Activated CD8-positive, alpha-beta memory T cell treated with anti-CD3 and anti-CD28 coated beads, Interleukin-2, amount 50 U/mL, for 1 hour (primary cell): ENCODE measurements around the gene DHRS3.
"Not testable (repeated sequence)": the region's sequence is repeated elsewhere in the genome, so short reads cannot be mapped to it uniquely, and the experiment has no call there.

Source experiments
- DNase-seq: peaks from one replicate; pipeline ENCODE4 v3.0.0-alpha.2; 2020; ENCODE audit errors: extremely low read depth

DHRS3 gene

GRCh38 chr1:12577020-12577419 lies 41.0 kb downstream of the DHRS3 start:
- no peak for DNase-seq

GRCh38 chr1:12574757-12575139 lies 43.3 kb downstream of the DHRS3 start:
- DNase-seq, result no peak

GRCh38 chr1:12573015-12573825 lies 44.8 kb downstream of the DHRS3 start:
- no peak for DNase-seq

- DNase-seq, result no peak
Observed at GRCh38 chr1:12572522-12572921, 45.5 kb downstream of the DHRS3 start.

- DNase-seq, result no peak
Observed at GRCh38 chr1:12570291-12570690, 47.7 kb downstream of the DHRS3 start.

GRCh38 chr1:12568009-12568767 lies 49.8 kb downstream of the DHRS3 start:
- DNase-seq, result no peak

GRCh38 chr1:12567288-12567819 lies 50.7 kb downstream of the DHRS3 start:
- DNase-seq, result no peak

GRCh38 chr1:12566484-12567287 lies 51.3 kb downstream of the DHRS3 start:
- no peak for DNase-seq

- no peak for DNase-seq
Observed at GRCh38 chr1:12565966-12566352, 52.1 kb downstream of the DHRS3 start.

- no peak for DNase-seq
Observed at GRCh38 chr1:12565094-12565965, 52.7 kb downstream of the DHRS3 start.

- DNase-seq, result not testable (repeated sequence)
Observed at GRCh38 chr1:12564251-12564650, 53.8 kb downstream of the DHRS3 start.

GRCh38 chr1:12562955-12563576 lies 54.9 kb downstream of the DHRS3 start:
- no peak for DNase-seq

- no peak for DNase-seq
Observed at GRCh38 chr1:12561121-12561520, 56.9 kb downstream of the DHRS3 start.

- DNase-seq, result no peak
Observed at GRCh38 chr1:12556957-12557935, 60.8 kb downstream of the DHRS3 start.

GRCh38 chr1:12556368-12556930 lies 61.6 kb downstream of the DHRS3 start:
- no peak for DNase-seq

GRCh38 chr1:12555411-12556367 lies 62.3 kb downstream of the DHRS3 start:
- DNase-seq, result no peak

- no peak for DNase-seq
Observed at GRCh38 chr1:12554521-12555305, 63.3 kb downstream of the DHRS3 start.
